Activated T-helper 1 cell treated with anti-CD3 and anti-CD28 coated beads, Interleukin-12 subunit alpha, Interleukin-12 subunit beta, Interleukin-2, Interleukin-4 antibody, amounts not matched to agents 30 ng/mL and 10 ng/mL and 1 ng/mL, durations not matched to agents 14 hours and 24 hours and 36 hours (primary cell): ENCODE results near the gene BPIFA3. TPM values are rescaled to one million over a fixed set of nuclear protein-coding genes. Genes with fewer than 3 reads are reported as not detected.

ENCODE experiments used
- DNase-seq: peaks from one replicate; pipeline ENCODE4 v3.0.0; 2021; ENCODE audit warnings: low spot score
- H3K27ac Mint-ChIP-seq: one replicate; pipeline ENCODE4 v1.8.0; 2021; ENCODE audit warnings: mild to moderate bottlenecking, mixed read lengths
- H3K27me3 Mint-ChIP-seq: one replicate; pipeline ENCODE4 v1.8.0; 2022; ENCODE audit warnings: mild to moderate bottlenecking, moderate library complexity, mixed read lengths; ENCODE audit not compliant: insufficient read depth
- H3K36me3 Mint-ChIP-seq: one replicate; pipeline ENCODE4 v1.8.0; 2021; ENCODE audit warnings: low read depth, mixed read lengths
- H3K4me1 Mint-ChIP-seq: one replicate; pipeline ENCODE4 v1.8.0; 2021; ENCODE audit warnings: low read depth, mixed read lengths
- H3K4me3 Mint-ChIP-seq: one replicate; pipeline ENCODE4 v1.8.0; 2021; ENCODE audit warnings: mild to moderate bottlenecking, moderate library complexity, mixed read lengths
- H3K9me3 Mint-ChIP-seq: one replicate; pipeline ENCODE4 v1.8.0; 2021; ENCODE audit warnings: mixed read lengths
- intact Hi-C: fragments of 100-400 bp; cut with micrococcal nuclease; formaldehyde crosslinking; loops from one replicate; pipeline ENCODE4 v1.15.1; 2024
- total RNA-seq: library from RNA; stranded (reverse); gene quantifications from 2 replicates; pipeline ENCODE4 v1.2.3, GENCODE V29; 2022

BPIFA3 gene
- total RNA-seq, 1 donor from 2014 or later: not detected

DNA sequence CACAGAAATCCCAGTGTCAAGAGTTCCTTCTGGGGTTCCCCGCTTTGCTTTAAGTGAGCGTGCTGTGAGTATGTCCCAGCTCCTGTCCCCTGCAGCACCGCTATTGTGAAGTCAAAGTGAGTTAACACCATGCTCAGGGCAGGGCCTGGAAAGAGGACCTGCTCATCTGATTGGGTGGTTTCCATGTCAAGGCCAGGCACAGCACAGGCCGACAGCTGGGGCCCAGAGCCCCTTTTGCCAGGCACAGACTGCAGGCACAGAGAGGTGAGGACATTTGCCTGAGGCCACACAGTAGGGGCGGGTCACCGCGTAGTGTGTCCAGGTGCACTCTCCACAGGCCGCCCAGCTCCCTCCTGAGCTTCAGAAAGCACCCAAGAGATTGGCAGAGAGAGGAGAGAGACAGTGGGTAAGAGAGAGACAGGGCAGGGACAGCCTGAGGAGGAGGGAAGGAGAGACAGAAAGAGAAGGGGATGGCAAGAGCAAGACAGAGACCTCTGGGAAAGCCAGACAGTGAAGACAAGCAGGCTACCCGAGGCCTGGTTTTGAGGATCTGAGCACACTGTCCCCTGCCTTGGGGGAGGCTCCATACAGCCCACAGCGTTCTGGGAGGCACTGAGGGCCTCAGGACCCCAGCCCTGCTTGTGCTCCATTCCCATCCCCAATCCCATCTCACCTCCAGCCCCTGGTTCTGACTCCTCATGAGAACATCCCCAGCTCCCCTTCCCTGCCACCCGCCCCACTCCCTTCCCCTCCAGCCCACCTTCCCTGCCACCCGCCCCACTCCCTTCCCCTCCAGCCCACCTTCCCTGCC, 59.4 kb downstream of the BPIFA3 start:
- Mint-ChIP-seq H3K4me1 (peaks cover 5% of the 10 kb centered on the region), H3K9me3 (no peaks in the 10 kb centered on the region), H3K27ac (no peak overlapping the region), H3K36me3 (no peaks in the 10 kb centered on the region), H3K4me3 (no peak overlapping the region), H3K27me3 (peaks cover 7% of the 10 kb centered on the region)
- intact Hi-C loops: no loop called here
- no peak for DNase-seq

Other genes starting within 250 kb of the BPIFA3 start
- gene SUN5, start 212.9 kb upstream of the BPIFA3 start, total RNA-seq: not detected in 2 replicates
- not detected in 2 replicates for gene BPIFB2, start 209.6 kb upstream of the BPIFA3 start, total RNA-seq
- not detected in 2 replicates for gene BPIFB6, start 185.7 kb upstream of the BPIFA3 start, total RNA-seq
- gene BPIFB3, start 163.4 kb upstream of the BPIFA3 start, total RNA-seq: not detected in 2 replicates
- not detected in 2 replicates for gene BPIFB4, start 137.7 kb upstream of the BPIFA3 start, total RNA-seq
- not detected in 2 replicates for gene BPIFA2, start 49.2 kb upstream of the BPIFA3 start, total RNA-seq
- not detected in 2 replicates for gene BPIFA1, start 18.6 kb downstream of the BPIFA3 start, total RNA-seq
- gene BPIFB1, start 65.9 kb downstream of the BPIFA3 start, total RNA-seq: not detected in 2 replicates
- 46.0 and 49.1 TPM in 2 replicates for gene CDK5RAP1, start 184.2 kb downstream of the BPIFA3 start, total RNA-seq
- 0.76 and 0.91 TPM in 2 replicates for gene SNTA1, start 226.4 kb downstream of the BPIFA3 start, total RNA-seq